ENCODE measurements around the gene C3orf49. TPM values are rescaled to one million over a fixed set of nuclear protein-coding genes. Genes with fewer than 3 reads are reported as not detected.

C3orf49 gene
- total RNA-seq, 2 experiments from 2014 or later: not detected

DNA sequence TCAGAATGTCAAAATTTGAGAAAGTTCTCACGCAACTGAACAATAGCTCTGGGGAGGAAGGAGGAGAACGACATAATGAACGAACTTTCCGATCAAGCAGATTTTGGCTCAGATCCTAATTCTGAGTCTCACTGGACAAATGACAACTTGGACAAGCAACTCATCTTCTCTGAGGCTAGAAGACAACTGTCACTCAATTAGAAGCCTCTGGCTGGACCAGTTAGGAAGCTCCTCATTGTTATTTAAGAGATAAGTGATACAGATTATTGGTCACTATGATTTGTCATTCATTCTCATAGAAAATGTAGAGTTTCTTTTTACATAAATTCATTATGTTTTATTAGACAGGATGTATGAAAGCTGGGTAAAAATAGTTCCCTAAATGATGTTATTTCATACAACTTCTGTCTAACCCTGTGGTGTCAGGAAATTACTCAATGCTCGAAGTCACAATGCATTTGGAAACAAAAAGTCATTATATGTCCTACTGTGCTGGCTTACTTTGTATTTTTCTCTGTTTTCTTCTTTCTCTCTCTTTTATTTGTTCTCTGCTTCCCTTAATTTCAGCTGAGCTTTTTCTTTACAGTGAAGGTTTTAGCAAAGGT is 11.0 kb upstream of the C3orf49 start:
- ChIA-PET CTCF (ENCODE audit: unreplicated experiment) (no interaction called here), POLR2A (interaction anchor here (0.7 kb wide), 2 partner anchors 69 to 644 kb away, joined by 4 to 5 read pairs; no protein-coding TSS in a partner anchor)
- Histone ChIP-seq H3K27ac (ENCODE audit: low read depth, low read length, poor library complexity, severe bottlenecking) (no peak overlapping the region), H4K20me1 (ENCODE audit: insufficient read depth, low read length) (no peaks in the 10 kb centered on the region), H3K79me2 (ENCODE audit: insufficient read depth, low read depth, low read length) (no peaks in the 10 kb centered on the region), H3K9me2 (ENCODE audit: insufficient read depth, low read length) (no peaks in the 10 kb centered on the region), H3K36me3 (ENCODE audit: insufficient read depth, low read length) (no peaks in the 10 kb centered on the region), H3K4me3 (ENCODE audit: low read depth, low read length, poor library complexity, severe bottlenecking) (no peak overlapping the region), H3K9me3 (ENCODE audit: low read length) (no peaks in the 10 kb centered on the region), H3K4me1 (ENCODE audit: insufficient read depth, low read length, poor library complexity, severe bottlenecking) (no peaks in the 10 kb centered on the region), H2AFZ (ENCODE audit: low read length) (no peak overlapping the region), H3K4me2 (ENCODE audit: low read length) (no peak overlapping the region)
- no TSS peak for BruUV-seq (replicated peaks)
- no peak for DNase-seq (ENCODE audit: low spot score)
- intact Hi-C loops (cut with micrococcal nuclease; ENCODE audit: unreplicated experiment): no loop called here
- TF ChIP-seq EZH2phosphoT487 (IDR thresholded peaks at IDR 0.05; ENCODE audit: borderline replicate concordance, low read depth, low read length): no peak

DNA sequence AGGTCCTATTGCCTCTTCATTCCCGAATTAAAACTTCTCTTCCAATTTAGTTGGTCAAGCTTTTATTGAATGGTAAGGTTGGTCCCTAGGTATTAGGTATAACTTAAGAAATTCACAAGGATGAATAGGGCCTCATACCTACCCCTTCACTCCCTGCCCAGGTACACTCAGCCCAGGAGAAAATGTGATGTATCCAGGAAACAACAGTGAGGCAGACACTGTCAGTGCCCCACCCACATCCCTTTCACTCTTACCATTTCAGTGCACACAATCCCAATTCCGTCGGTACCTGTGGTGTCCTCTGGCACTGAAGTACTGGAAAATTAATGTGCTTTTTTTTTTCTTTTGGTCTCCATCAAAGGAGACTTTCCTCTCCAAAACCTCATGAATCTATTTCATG is 10.5 kb upstream of the C3orf49 start:
- no peaks in the 10 kb centered on the region for H3K9me2 ChIP-seq (ENCODE audit: insufficient read depth, low read length)
- no peak for DNase-seq (ENCODE audit: low spot score)
- no peak overlapping the region for H3K27ac ChIP-seq (ENCODE audit: low read depth, low read length, poor library complexity, severe bottlenecking)
- H2AFZ ChIP-seq (ENCODE audit: low read length): no peak overlapping the region
- H4K20me1 ChIP-seq (ENCODE audit: insufficient read depth, low read length): no peaks in the 10 kb centered on the region
- no TSS peak for BruUV-seq (replicated peaks)
- H3K4me3 ChIP-seq (ENCODE audit: low read depth, low read length, poor library complexity, severe bottlenecking): no peak overlapping the region
- H3K36me3 ChIP-seq (ENCODE audit: insufficient read depth, low read length): no peaks in the 10 kb centered on the region
- CTCF ChIA-PET (ENCODE audit: unreplicated experiment): no interaction called here
- no peaks in the 10 kb centered on the region for H3K79me2 ChIP-seq (ENCODE audit: insufficient read depth, low read depth, low read length)
- TF ChIP-seq, protein P1, sequence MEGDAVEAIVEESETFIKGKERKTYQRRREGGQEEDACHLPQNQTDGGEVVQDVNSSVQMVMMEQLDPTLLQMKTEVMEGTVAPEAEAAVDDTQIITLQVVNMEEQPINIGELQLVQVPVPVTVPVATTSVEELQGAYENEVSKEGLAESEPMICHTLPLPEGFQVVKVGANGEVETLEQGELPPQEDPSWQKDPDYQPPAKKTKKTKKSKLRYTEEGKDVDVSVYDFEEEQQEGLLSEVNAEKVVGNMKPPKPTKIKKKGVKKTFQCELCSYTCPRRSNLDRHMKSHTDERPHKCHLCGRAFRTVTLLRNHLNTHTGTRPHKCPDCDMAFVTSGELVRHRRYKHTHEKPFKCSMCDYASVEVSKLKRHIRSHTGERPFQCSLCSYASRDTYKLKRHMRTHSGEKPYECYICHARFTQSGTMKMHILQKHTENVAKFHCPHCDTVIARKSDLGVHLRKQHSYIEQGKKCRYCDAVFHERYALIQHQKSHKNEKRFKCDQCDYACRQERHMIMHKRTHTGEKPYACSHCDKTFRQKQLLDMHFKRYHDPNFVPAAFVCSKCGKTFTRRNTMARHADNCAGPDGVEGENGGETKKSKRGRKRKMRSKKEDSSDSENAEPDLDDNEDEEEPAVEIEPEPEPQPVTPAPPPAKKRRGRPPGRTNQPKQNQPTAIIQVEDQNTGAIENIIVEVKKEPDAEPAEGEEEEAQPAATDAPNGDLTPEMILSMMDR (conservative IDR thresholded peaks at IDR 0.05; ENCODE audit: low read length): no peak
- TF ChIP-seq EZH2phosphoT487 (IDR thresholded peaks at IDR 0.05; ENCODE audit: borderline replicate concordance, low read depth, low read length): no peak
- H3K4me1 ChIP-seq (ENCODE audit: insufficient read depth, low read length, poor library complexity, severe bottlenecking): no peaks in the 10 kb centered on the region
- intact Hi-C loops (cut with micrococcal nuclease; ENCODE audit: unreplicated experiment): no loop called here
- POLR2A ChIA-PET: no interaction called here
- no peaks in the 10 kb centered on the region for H3K9me3 ChIP-seq (ENCODE audit: low read length)
- H3K4me2 ChIP-seq (ENCODE audit: low read length): no peak overlapping the region

DNA sequence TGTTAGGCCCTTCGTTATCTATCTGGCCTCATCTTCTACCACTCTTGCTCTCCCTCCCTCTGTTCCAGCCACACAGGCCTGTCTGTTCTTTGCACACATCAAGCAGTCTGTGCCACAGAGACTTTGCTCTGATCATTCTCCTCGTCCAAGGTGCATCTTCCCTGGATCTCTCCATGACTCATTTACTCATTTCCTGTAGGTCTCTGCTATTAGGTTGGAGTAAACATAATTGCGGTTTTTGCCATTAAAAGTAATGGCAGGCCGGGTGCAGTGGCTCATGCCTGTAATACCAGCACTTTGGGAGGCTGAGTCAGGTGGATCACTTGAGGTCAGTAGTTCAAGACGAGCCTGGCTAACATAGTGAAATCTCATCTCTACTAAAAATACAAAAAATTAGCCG is 9.5 kb upstream of the C3orf49 start:
- no peak for TF ChIP-seq EZH2phosphoT487 (IDR thresholded peaks at IDR 0.05; ENCODE audit: borderline replicate concordance, low read depth, low read length)
- TF ChIP-seq, protein P1 (conservative IDR thresholded peaks at IDR 0.05; ENCODE audit: low read length): no peak
- H3K9me2 ChIP-seq (ENCODE audit: insufficient read depth, low read length): no peaks in the 10 kb centered on the region
- no TSS peak for BruUV-seq (replicated peaks)
- H3K36me3 ChIP-seq (ENCODE audit: insufficient read depth, low read length): no peaks in the 10 kb centered on the region
- no peak overlapping the region for H3K4me3 ChIP-seq (ENCODE audit: low read depth, low read length, poor library complexity, severe bottlenecking)
- H4K20me1 ChIP-seq (ENCODE audit: insufficient read depth, low read length): no peaks in the 10 kb centered on the region
- H3K9me3 ChIP-seq (ENCODE audit: low read length): no peaks in the 10 kb centered on the region
- H2AFZ ChIP-seq (ENCODE audit: low read length): no peak overlapping the region
- no peak overlapping the region for H3K27ac ChIP-seq (ENCODE audit: low read depth, low read length, poor library complexity, severe bottlenecking)
- DNase-seq (ENCODE audit: low spot score): no peak
- ChIA-PET POLR2A (no interaction called here), CTCF (ENCODE audit: unreplicated experiment) (no interaction called here)
- H3K4me1 ChIP-seq (ENCODE audit: insufficient read depth, low read length, poor library complexity, severe bottlenecking): no peaks in the 10 kb centered on the region
- intact Hi-C loops (cut with micrococcal nuclease; ENCODE audit: unreplicated experiment): no loop called here
- no peaks in the 10 kb centered on the region for H3K79me2 ChIP-seq (ENCODE audit: insufficient read depth, low read depth, low read length)
- no peak overlapping the region for H3K4me2 ChIP-seq (ENCODE audit: low read length)
